Measurements from ENCODE around the gene SLC38A3.

SLC38A3 gene

DNA sequence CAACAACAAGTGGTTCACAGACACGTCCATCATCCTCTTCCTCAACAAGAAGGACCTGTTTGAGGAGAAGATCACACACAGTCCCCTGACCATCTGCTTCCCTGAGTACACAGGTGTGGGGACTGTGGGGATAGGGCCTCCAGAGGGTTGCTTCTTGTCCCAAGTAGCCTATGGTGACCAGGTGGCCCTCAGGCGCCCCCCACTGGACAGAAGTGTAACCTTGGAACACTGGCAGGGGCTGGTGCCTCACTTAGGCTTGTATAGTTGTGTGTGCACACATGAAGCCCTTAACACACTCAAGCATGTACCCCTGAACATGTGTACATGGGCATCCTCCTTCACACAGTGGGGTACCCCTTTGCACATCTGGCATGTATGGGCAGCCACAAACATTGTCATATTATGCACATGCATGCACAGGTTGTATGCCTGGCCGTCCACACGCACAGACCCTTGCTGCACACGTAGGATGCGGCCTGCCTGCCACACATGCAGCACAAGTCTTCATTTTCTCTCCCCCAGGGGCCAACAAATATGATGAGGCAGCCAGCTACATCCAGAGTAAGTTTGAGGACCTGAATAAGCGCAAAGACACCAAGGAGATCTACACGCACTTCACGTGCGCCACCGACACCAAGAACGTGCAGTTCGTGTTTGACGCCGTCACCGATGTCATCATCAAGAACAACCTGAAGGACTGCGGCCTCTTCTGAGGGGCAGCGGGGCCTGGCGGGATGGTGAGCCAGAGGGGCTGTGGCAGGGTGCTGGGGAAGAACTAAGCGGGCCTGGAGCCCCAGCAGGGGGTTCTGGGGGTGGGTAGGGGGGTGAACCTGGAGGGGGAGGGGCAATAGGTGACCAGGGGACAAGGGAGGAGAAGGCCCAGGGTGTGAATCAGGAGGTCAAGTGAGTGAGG is 52.2 kb downstream of the SLC38A3 start:
- no peak for DNase-seq (ENCODE audit: low read depth)
- no peak overlapping the region for H3K4me3 ChIP-seq (ENCODE audit: control insufficient read depth, low read depth, low read length)
- TF ChIP-seq CTCF (conservative IDR thresholded peaks at IDR 0.05; ENCODE audit: control insufficient read depth, insufficient read depth, low read depth, low read length): peak; percentile 60

GRCh38 chr3:50258029-50258680 is 53.1 kb downstream of the SLC38A3 start:
- DNase-seq (ENCODE audit: low read depth): no peak
- no peak overlapping the region for H3K4me3 ChIP-seq (ENCODE audit: control insufficient read depth, low read depth, low read length)
- TF ChIP-seq CTCF (conservative IDR thresholded peaks at IDR 0.05; ENCODE audit: control insufficient read depth, insufficient read depth, low read depth, low read length): no peak

- DNase-seq (ENCODE audit: low read depth): no peak
- H3K4me3 ChIP-seq (ENCODE audit: control insufficient read depth, low read depth, low read length): no peak overlapping the region
- TF ChIP-seq CTCF (conservative IDR thresholded peaks at IDR 0.05; ENCODE audit: control insufficient read depth, insufficient read depth, low read depth, low read length): no peak
Measured at GRCh38 chr3:50258979-50259378, 53.9 kb downstream of the SLC38A3 start.

- no peak for DNase-seq (ENCODE audit: low read depth)
- no peak for TF ChIP-seq CTCF (conservative IDR thresholded peaks at IDR 0.05; ENCODE audit: control insufficient read depth, insufficient read depth, low read depth, low read length)
- H3K4me3 ChIP-seq (ENCODE audit: control insufficient read depth, low read depth, low read length): no peak overlapping the region
Measured at GRCh38 chr3:50259432-50260026, 54.5 kb downstream of the SLC38A3 start.

DNA sequence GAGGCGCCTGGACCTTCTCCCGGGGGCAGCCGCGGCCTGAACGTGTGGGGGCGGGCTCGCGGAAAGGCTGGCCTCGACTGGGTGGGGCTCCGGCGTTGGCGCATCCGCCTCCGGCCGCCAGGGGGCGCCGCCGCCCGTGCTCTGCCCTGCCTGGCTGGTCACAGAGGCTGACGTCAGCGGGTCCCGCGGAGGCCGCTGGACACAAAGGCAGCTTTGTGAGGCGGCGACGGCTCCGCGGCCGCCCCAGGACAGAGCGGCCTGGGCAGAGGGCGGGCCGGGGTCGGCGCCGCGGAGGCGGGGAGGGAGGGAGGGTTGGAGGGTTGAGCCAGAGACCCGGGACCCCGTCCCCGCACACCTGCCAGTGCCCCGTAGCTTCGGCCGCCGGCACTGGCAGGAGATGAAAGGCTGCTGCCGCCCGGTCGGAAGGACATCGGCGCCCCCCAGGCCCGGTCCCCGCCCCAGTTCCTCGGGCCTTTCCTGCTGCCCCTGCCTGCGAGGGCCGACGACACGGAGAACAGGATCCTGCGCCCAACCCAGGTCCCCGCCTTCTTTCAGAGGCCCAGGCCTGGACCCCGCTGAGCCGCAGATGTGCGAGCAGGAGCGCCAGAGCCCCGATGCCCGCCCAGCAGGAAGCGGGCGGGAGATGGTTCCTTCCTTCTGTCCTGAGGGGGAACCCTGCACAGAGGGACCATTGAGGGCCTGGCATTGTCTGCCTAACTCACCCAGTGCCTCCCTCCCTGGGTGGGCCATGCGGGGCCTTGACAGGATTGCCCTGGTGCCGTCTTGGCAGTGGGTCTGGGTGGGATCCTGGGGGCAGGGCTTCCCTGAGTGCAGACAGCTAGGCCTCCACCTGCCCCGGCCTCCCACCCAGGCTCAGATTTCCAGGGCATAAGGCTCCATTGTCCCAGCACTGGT is 55.2 kb downstream of the SLC38A3 start:
- H3K4me3 ChIP-seq (ENCODE audit: control insufficient read depth, low read depth, low read length): peak overlapping the region; percentile 48
- TF ChIP-seq CTCF (conservative IDR thresholded peaks at IDR 0.05; ENCODE audit: control insufficient read depth, insufficient read depth, low read depth, low read length): no peak

DNA sequence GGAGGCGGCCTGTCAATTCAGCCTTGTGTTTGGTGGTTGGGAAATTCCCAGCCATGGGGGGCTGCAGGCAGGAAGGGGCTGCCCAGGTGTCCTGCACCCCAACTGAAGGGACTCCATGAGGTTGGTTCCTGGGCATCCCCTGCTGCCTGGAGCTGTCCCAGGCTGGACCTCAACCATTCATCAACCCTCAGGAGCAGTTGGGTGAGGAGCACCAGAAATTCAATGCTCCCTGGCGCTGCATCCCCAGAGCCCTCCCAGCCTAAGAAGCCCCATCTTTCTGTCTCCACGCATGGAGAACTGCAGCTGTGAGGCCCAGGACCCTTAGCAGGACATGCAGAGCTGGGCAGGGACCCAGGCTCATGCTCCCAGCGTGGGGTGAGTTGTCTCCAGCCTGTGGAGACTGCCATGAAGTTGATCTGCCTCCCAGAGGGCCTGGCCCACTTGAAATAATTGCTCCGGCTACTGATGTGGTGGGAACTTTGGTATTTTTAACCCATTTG is 55.9 kb downstream of the SLC38A3 start:
- DNase-seq (ENCODE audit: low read depth): no peak
- TF ChIP-seq CTCF (conservative IDR thresholded peaks at IDR 0.05; ENCODE audit: control insufficient read depth, insufficient read depth, low read depth, low read length): no peak
- no peak overlapping the region for H3K4me3 ChIP-seq (ENCODE audit: control insufficient read depth, low read depth, low read length)

More for the DNA sequence above, 55.2 kb downstream of the SLC38A3 start:
- peak; percentile 85 for DNase-seq (ENCODE audit: low read depth)
